HG03045 (cell line): Measurements from ENCODE around the gene STAG2.
A peak's percentile ranks its signal among the peaks of the same experiment; 100 is the strongest.
"Not testable (repeated sequence)": the region's sequence is repeated elsewhere in the genome, so short reads cannot be mapped to it uniquely, and the experiment has no call there.

Experiments
- ATAC-seq: cut with Tn5 transposase; IDR thresholded peaks from one replicate; pipeline ENCODE4 v1.9.1; 2021; ENCODE audit warnings: mild to moderate bottlenecking, moderate library complexity; ENCODE audit not compliant: unreplicated experiment

Gene STAG2

GRCh38 chrX:123961268-123962005 lies at the start of gene STAG2:
STAG2 (plus strand) TSS chrX:123961706; CDS start chrX:124022628, 60,922 bp downstream.
- ATAC-seq: no peak

GRCh38 chrX:123917069-123917468 lies 44.4 kb upstream of the STAG2 start:
- no peak for ATAC-seq

- ATAC-seq: no peak
These were observed 43.3 kb upstream of the STAG2 start for GRCh38 chrX:123918106-123918721.

- ATAC-seq: no peak
These were observed 41.3 kb upstream of the STAG2 start for GRCh38 chrX:123920105-123920785.

GRCh38 chrX:123923211-123923610 lies 38.3 kb upstream of the STAG2 start:
- no peak for ATAC-seq

GRCh38 chrX:123924186-123924585 lies 37.3 kb upstream of the STAG2 start:
- ATAC-seq: no peak

GRCh38 chrX:123927845-123928244 lies 33.7 kb upstream of the STAG2 start:
- ATAC-seq: no peak

- ATAC-seq: not testable (repeated sequence)
These were observed 29.5 kb upstream of the STAG2 start for GRCh38 chrX:123932055-123932454.

GRCh38 chrX:123943074-123943473 lies 18.4 kb upstream of the STAG2 start:
- ATAC-seq: no peak

GRCh38 chrX:123943488-123943887 lies 18.0 kb upstream of the STAG2 start:
- no peak for ATAC-seq

- ATAC-seq: no peak
These were observed 11.7 kb upstream of the STAG2 start for GRCh38 chrX:123949846-123950245.

GRCh38 chrX:123959281-123960063 lies 2.0 kb upstream of the STAG2 start:
- no peak for ATAC-seq

GRCh38 chrX:123960956-123961267 lies 594 bp upstream of the STAG2 start:
- ATAC-seq: no peak

GRCh38 chrX:123962006-123962467 lies 531 bp downstream of the STAG2 start:
- ATAC-seq: no peak

- peak; percentile 59 for ATAC-seq
These were observed 1.4 kb downstream of the STAG2 start for GRCh38 chrX:123962794-123963373.

GRCh38 chrX:123964156-123964834 lies 2.8 kb downstream of the STAG2 start:
- ATAC-seq: no peak

GRCh38 chrX:123965712-123966111 lies 4.2 kb downstream of the STAG2 start:
- no peak for ATAC-seq

GRCh38 chrX:123967497-123967896 lies 6.0 kb downstream of the STAG2 start:
- ATAC-seq: no peak

- no peak for ATAC-seq
These were observed 7.0 kb downstream of the STAG2 start for GRCh38 chrX:123968383-123969050.

- ATAC-seq: no peak
These were observed 10.5 kb downstream of the STAG2 start for GRCh38 chrX:123971982-123972381.
